ENCODE measurements around the gene ACACB.

DNA sequence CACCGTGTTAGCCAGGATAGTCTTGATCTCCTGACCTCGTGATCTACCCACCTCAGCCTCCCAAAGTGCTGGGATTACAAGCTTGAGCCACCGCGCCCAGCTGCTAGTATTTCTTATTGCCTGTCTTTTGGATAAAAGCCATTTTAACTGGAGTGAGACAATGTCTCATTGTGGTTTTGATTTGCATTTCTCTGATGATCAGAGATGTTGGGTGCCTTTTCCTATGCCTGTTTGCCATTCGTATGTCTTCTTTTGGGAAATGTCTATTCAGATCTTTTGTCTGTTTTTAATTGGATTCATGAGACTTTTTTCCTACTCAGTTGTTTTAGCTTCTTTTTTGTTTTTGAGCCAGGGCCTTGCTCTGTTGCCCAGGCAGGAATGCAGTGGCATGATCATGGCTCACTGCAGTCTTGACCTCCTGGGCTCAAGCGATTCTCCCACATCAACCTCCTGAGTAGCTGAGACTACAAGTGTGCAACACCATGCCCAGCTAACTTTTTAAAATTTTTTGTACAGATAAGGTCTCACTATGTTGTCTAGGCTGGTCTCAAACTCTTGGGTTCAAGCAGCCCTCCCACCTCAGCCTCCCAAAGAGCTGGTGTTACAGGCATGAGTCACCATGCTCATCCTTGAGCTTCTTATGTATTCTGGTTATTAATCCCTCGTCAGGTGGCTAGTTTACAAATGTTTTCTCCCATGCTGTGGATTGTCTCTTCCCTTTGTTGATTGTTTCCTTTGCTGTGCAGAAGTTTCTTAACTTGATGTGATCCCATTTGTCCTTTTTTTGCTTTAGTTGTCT lies 65.9 kb downstream of the ACACB start:
- TF ChIP-seq, protein P1, sequence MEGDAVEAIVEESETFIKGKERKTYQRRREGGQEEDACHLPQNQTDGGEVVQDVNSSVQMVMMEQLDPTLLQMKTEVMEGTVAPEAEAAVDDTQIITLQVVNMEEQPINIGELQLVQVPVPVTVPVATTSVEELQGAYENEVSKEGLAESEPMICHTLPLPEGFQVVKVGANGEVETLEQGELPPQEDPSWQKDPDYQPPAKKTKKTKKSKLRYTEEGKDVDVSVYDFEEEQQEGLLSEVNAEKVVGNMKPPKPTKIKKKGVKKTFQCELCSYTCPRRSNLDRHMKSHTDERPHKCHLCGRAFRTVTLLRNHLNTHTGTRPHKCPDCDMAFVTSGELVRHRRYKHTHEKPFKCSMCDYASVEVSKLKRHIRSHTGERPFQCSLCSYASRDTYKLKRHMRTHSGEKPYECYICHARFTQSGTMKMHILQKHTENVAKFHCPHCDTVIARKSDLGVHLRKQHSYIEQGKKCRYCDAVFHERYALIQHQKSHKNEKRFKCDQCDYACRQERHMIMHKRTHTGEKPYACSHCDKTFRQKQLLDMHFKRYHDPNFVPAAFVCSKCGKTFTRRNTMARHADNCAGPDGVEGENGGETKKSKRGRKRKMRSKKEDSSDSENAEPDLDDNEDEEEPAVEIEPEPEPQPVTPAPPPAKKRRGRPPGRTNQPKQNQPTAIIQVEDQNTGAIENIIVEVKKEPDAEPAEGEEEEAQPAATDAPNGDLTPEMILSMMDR (IDR thresholded peaks at IDR 0.05), result no peak
- no peak for TF ChIP-seq POLR2AphosphoS5 (IDR thresholded peaks at IDR 0.05; ENCODE audit: insufficient read depth in 1 of 2, low read depth in 1 of 2)
- no peak for TF ChIP-seq POLR2A (IDR thresholded peaks at IDR 0.05)

Measured in vagina (tissue), 2 donors.